Raji (cell line): ENCODE data around the gene YIPF4.

Source experiments
- POLR2A ChIP-seq: IDR thresholded peaks from 2 replicates; pipeline ENCODE4 v1.6.1; 2011; ENCODE audit warnings: low read depth, low read length, control low read depth; ENCODE audit not compliant: insufficient read depth

The YIPF4 gene

DNA sequence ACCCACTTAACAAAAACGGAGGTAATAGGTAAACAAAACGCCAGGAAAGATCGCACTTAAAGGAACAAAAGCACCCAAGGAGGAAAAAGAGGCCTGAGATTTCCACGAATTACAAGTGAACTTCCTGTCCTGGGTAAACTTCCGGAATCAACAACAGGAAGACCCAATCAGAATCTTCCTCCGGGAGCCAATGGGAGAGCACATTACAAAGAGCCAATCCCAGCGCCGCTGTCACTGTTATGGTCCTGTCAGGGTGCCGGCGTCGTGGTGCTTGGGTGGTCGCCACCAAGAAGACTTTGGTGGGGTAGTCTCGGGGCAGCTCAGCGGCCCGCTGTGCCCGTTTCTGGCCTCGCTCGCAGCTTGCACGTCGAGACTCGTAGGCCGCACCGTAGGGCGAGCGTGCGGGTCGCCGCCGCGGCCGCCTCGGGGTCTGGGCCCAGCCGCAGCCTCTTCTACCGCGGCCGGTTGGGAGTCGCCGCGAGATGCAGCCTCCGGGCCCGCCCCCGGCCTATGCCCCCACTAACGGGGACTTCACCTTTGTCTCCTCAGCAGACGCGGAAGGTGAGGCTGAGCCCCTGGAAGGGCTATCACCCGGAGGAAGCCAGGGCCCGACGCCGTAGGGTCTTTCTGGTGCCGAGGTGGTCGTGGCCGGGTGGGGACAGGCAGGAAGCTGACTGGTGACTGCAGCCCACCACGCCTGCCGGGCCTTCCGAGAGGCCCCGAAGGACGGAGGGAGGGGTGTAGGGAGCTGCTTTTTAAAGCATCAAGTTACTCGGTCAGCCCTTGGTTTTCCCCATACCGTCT is at the start of gene YIPF4:
Gene YIPF4, plus strand, starts transcription at position 231 of the 804 bp plus-strand sequence. Its CDS starts 252 bp downstream, at position 483.
- TF ChIP-seq POLR2A = peak; percentile 67; the same call in 1 of the 2 replicates

DNA sequence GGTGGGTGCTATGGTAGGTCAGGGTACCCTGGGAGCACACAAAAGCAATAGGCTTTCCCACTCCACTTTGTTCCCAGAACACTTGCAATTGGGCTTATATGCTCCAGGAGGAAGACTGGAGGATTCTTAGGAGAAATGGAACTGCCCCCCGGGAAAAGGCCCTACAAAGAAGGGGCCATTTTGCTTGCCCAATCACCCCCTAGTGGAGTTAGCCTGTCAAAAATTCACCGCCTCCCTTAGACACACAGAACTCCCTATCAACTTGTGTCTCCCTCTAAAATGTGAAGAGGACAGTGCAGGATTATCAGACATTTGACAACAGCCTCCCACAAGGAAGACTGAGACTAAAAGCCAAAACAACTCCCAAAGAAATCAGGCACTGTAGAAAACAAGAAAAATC is 49.5 kb upstream of the YIPF4 start:
- no peak for TF ChIP-seq POLR2A

DNA sequence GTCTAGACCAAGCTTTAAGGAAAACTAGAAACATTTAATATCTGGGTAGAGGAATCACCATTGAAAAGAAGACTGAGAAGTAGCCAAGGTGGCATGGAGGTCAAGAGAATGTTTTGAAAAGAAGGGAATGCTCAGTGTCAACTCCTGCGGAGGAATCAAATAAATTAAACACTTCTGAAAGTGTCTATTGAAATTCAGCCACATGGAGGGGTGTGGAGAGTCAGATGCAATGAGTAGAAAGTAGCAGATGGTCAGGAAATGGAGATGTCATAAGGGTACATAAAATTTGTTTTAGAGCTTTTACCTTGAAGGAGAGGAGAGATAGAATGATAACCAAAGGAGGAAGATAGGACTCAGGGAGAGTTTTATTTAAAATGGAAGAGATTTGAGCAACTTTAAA is 48.1 kb upstream of the YIPF4 start:
- TF ChIP-seq POLR2A = no peak

DNA sequence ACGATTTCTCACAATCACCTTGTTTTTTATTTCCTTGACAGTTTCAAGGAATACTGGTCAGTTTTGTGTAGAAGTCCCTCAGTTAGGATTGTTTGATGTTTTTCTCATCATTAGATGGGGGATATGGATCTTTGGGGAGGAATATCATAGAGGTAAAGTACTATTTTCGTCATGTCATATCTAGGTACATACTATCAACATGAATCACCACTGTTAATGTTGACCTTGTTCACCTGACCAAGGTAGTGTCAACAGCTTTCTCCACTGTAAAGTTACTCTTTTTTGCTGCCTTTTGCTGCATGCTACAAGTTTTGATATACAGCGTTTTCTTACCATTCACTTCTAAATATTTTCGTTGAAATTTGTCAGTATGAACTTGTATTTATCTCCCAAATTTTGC is 45.7 kb upstream of the YIPF4 start:
- no peak for TF ChIP-seq POLR2A

DNA sequence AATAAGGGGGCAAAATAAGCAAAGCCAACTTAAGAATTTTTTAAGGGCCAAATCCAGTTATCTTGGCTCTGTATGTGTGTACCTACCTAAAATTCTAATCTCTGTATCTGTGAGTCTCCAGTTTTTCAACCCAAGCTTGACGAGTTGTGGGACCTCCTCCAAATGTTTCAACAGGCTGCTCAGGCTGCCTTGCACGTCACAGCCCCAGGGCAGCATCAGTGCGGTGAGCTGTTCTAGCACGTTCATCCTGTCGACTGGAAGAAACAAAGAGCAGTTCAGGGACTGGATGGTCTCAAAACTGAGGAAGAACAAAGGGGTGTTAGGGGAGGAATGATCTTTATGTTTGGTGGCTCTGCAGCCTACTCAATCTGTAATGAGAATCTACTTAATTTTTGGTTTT is 42.4 kb upstream of the YIPF4 start:
- no peak for TF ChIP-seq POLR2A

DNA sequence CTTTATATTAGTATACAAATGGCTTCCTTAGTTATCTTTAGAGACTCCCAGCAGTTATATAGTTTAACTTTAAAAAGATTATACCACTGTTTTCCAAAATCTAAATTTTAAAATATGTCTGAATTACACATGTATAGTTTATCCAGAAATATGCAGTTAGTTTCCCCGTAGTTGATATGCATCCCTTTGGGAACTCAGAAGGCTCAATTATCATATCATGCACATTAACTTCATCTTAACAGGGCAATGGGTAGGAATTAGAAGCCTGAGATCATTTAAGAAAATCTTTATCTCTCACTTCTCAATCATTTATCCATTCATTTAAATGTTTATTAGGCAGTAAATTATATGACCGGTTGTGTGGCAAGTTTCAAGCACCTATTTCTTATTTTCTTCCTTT is 40.2 kb upstream of the YIPF4 start:
- no peak for TF ChIP-seq POLR2A

DNA sequence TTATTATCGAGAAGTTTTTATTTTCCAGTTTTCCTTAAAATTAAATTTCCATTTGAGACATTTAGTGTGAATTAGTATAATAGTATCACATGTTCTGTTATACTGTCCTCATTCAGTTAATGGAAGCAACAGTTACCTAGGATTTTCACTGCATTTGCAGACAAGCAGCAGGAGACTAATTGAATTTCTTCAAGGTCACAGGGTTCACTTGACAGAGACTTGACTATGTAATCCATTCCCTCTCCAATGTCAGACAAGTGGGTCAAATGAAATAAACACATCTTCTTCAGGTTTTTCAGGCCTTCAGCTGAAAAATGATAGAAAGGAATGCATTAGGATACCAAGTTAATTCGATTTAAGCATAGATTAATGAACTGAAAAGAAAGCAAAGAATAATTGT is 39.7 kb upstream of the YIPF4 start:
- TF ChIP-seq POLR2A = no peak

DNA sequence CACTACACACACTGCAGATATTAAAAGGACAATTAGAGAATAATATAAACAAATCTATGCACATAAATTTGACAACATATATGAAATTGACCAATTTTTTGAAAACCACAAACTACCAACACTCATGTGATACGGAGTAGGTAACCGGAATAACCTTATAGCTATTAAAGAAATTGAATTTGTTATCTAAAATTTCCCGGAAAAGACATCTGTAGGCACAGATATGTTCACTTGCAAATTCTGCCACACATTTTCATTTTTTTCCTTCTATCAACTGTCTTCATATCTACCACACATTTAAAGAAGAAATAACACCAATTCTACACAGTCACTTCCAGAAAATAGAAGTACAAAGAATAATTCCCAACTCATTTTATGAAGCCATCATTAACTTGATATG is 35.4 kb upstream of the YIPF4 start:
- no peak for TF ChIP-seq POLR2A

DNA sequence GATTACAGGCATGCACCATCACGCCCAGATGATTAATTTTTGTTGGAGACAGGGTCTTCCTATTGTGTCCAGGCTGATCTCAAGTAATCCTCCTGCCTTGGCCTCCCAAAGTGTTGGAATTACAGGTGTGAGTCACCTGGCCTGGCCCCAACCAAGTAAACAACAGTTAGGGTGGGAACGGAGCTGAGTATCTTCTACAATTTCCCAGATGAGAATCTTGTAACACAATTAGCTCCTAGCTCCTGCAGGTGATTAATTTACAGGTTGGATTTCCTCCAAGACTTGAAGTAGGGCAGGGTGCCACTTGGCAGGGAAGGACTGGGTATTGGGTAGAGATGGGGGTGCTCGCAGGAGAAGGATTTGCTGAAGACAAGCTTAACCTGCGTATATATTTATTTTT is 30.8 kb upstream of the YIPF4 start:
- no peak for TF ChIP-seq POLR2A

DNA sequence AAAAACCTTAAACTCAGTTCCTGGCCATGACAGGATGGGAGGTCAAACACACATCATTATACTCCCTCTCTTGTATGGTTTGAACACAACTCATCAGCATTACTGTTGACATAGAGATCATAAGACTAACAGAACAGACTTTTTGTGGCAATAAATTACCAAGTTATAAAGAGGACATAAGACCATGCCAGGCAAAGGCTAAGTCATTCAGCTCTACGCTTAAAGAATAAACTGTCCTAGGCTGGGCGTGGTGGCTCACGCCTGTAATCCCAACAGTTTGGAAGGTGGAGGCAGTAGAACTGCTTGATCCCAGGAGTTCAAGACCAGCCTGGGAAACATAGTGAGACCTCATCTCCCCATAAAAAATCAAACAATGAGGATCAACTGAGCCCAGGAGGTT is 29.4 kb upstream of the YIPF4 start:
- TF ChIP-seq POLR2A = no peak

DNA sequence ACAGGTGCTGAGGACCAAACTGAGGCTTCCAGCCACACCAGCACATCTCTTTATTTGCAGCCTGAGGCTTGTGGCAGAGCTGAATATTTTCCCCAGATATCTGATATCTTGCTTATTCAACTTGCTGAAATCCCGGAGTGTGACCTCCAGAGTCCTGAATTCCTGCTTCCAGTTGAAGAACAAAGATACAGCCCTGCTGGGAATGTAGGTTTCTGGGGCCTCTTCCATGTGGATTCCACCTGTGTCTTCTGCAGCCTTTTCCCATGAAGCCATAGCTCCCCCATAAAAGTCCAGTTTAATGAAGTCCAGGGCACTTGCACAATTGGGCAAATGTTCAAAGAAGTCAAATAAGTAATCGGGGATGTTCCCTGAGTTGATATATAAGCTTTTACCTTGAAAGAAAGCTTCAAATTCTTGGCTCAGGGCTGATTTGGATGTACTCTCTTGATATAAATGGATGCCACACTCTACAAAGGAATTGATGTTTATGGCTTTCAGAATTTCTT is 27.9 kb upstream of the YIPF4 start:
- TF ChIP-seq POLR2A = no peak

DNA sequence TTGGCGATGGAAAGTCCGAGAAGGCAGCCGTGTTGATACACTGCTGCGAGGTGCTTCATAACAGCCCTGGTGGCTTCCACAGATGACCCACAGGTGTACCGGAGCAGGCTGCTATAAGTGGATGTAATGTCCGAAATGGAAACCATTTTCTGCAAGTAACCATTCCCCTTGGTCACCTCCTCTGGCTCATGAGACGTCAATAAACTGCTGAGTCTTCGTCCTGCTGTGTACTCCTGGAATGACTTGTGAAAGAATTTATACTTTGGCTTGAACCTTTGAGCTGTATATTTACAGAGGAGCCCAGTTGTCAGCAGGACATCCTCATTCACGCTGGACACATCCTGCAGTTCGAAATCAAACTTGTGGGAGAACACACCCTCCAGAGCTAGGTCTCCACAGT is 27.4 kb upstream of the YIPF4 start:
- TF ChIP-seq POLR2A = no peak

DNA sequence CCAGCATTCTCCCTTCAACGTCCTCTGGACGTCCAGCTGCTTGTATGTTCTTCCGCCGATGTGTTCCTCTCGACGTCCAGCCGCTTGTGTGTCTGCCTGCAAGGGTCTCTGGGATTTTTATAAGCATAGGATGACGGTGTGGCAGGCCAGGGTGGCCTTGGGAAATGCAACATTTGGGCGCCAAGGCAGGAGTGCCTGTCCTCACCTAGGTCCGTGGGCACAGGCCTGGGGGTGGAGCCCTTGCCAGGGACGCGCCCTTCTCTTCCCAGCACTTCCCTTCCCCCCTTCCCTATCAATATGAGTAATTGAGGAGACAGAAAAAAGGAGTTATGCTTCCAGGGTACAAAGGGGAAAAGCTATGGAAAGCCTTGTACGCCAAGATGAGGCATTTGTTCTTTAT is 19.5 kb upstream of the YIPF4 start:
- TF ChIP-seq POLR2A = no peak

DNA sequence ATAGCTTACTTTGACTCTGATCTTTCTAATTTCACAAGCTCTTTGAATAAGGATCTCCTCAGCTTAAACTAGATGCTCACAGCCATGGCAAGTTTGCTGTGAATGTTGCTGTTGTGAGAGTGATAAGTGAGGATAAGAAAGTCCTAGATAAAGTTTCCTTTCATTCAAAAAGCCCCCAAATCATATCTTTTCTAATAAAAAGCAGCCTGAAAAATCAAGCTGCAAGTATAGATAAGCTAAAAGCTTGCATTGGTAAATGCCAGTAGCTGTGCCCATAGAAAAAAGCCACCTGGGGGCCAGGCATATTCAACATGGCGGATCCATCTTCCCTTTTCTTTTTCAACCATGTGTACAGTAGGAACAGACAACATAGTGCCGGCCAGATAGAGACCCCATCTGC is 17.3 kb upstream of the YIPF4 start:
- TF ChIP-seq POLR2A = no peak

DNA sequence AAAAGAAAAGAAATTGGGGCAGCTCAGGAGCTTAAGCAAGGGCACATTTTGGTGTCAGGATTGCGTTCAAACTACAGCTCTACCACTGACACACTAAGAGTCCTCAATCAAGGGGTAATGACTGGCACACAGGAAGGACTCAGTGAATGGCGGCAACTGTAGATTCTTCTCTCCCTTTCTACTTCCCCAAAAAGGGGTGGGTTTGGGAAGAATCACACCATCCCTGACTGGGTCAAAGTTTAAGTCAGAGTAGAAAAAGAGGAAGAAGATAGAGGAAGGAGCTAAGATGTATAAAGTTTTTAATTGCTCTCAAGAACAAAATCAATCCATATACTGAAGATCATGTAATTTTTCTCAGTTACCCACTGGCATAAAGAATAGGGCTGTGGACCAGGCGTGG is 15.6 kb upstream of the YIPF4 start:
- no peak for TF ChIP-seq POLR2A

DNA sequence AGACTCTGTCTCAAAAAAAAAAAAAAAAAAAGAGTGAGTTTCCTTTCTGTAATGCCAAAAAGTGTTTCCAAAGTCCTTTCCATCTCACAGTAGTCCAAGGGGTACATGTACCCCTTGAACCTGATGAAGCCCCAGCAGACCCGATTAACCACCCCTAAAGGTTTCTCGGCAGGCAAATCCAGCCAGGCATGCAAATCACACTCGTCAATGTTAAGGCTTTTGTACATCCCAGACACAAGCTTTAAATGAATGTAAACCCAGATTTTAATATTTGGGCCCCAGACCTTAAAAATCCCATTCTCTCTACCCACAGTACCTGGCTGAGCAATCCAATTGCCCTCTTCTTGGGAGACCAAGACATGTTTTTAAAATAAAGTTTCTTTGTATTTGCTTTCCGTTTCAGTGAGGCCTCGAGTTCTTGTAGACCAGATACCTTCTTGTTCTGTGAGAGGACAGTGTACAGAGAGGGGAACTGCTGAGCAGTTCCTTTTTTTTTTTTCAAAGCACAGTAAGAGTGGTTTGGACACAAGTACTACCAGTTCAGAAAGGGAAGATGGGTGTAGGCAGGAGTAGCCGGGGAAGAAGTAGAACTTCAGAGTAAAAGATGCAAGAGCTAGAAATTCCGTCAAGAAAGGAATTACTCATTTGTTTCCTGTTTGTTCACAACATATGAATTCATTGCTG is 13.1 kb upstream of the YIPF4 start, which contains the start of gene NLRC4:
Gene NLRC4, minus strand, starts transcription at position 465 of the 684 bp plus-strand sequence. CDS start 8,111 bp downstream, outside the sequence.
- no peak for TF ChIP-seq POLR2A

DNA sequence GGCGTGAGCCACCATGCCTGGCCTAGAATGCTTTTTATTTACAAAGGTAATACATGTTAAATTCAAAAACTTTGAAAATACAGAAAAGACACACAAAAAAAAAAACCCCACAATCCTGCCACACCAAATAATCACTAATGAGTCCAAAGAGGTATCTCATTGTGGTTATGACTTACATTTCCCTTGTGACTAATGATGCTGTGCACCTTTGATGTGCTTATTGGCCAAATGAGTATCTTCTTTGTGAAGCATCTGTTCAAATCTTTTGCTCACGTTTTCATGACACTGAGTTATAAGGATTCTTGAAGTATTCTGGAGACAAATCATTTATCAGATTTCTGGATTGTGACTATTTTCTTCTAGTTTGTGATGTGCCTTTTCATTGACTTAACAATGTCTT is 6.6 kb upstream of the YIPF4 start:
- no peak for TF ChIP-seq POLR2A

DNA sequence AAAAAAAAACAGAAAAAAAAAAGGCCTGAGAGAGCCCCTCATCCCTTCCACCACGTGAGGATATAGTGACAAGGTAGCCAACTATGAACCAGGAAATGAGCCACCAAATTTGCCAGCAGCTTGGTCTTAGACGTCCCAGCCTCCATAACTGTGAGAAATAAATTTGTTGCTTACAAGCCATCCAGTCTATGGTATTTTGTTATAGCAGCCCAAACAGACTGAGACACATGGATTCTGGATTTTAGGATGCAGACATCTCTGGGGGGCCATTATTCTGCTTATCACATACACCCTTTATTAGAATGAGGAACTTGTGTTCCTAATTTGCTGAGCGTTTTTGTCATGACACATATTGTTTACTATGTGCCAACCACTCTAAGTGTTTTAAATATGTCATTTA is 5.4 kb upstream of the YIPF4 start:
- no peak for TF ChIP-seq POLR2A
